H1 (cell line): ENCODE results near the gene MKKS. TPM values are rescaled to one million over a fixed set of nuclear protein-coding genes. Genes with fewer than 3 reads are reported as not detected.

Experiments used
- CHD2 ChIP-seq: IDR thresholded peaks from 2 replicates; pipeline ENCODE4 v1.6.1; 2012; ENCODE audit warnings: low read length, improper control_type of control experiment
- CHD7 ChIP-seq: fragments of 300-600 bp; sonication (generic); IDR thresholded peaks from 2 replicates; pipeline ENCODE4 v1.7.1; 2012; ENCODE audit warnings: low read length, moderate library complexity, mild to moderate bottlenecking, inconsistent platforms; ENCODE audit not compliant: insufficient replicate concordance
- CTCF ChIP-seq, 3 experiments: IDR thresholded peaks; 1 replicate in 2 of 3; 2 replicates in 1 of 3; pipeline versions ENCODE4 v1.5.1 to v1.6.1; 2011; ENCODE audit warnings: low read length in 3 of 3, mild to moderate bottlenecking in 3 of 3, inconsistent platforms in 2 of 3, low read depth in 1 of 3, moderate library complexity in 1 of 3; ENCODE audit not compliant: insufficient read depth in 1 of 3; ENCODE audit errors: control extremely low read depth in 1 of 3
- PHF8 ChIP-seq: fragments of 200-600 bp; sonication (generic); conservative IDR thresholded peaks from 2 replicates; pipeline ENCODE4 v1.7.1; 2012; ENCODE audit warnings: low read depth, mild to moderate bottlenecking, inconsistent platforms, low read length, moderate library complexity
- POLR2AphosphoS5 ChIP-seq: IDR thresholded peaks from 2 replicates; pipeline ENCODE4 v1.6.1; 2011; ENCODE audit warnings: low read depth, low read length
- SRF ChIP-seq: IDR thresholded peaks from 2 replicates; pipeline ENCODE4 v1.6.1; 2011; ENCODE audit warnings: mild to moderate bottlenecking, low read depth, low read length, moderate library complexity
- polyA plus RNA-seq, 7 experiments: library from polyadenylated mRNA; depleted of rRNA in 3 of 7; stranded (reverse) in 5 of 7; unstranded in 2 of 7; fragments of >200 nt in 5 of 7; fragments of 200-250 nt in 2 of 7; gene quantifications; 1 replicate in 5 of 7; 2 replicates in 1 of 7; 4 replicates in 1 of 7; pipeline versions ENCODE4 v1.2.1 to v1.2.3, GENCODE V29; 2011 to 2013; ENCODE audit warnings: missing spikeins in 2 of 7, mixed read lengths in 2 of 7
- total RNA-seq: library from RNA; stranded (reverse); fragmentation: NEBNext Ultra II Directional; extraction: Animal tissue kit (Norgen Biotek cat#: 25700); gene quantifications from 2 replicates; pipeline ENCODE4 v1.2.1, GENCODE V29; 2021

Gene MKKS
- total and polyA plus RNA-seq, 2 of the 8 experiments (the other 6 are each of a cell fraction or from before 2014, with no cell fraction given): 15.9 to 24.8 TPM

- no peak for TF ChIP-seq CTCF (IDR thresholded peaks at IDR 0.05; ENCODE audit: control extremely low read depth in 1 of 3, insufficient read depth in 1 of 3, low read depth in 1 of 3, low read length in 3 of 3)
- TF ChIP-seq CHD2: peak; percentile 90
- TF ChIP-seq SRF: no peak
- TF ChIP-seq CHD7: peak; percentile 59
- TF ChIP-seq PHF8: peak; percentile 55
- TF ChIP-seq POLR2AphosphoS5: peak; percentile 66; the same call in 1 of the 2 replicates
Observed at GRCh38 chr20:10434832-10435812, 1.1 kb upstream of the MKKS start, which contains the start of gene SLX4IP (continued).
